ENCODE measurements around the gene ZNF337.
"Not testable (repeated sequence)": the region's sequence is repeated elsewhere in the genome, so short reads cannot be mapped to it uniquely, and the experiment has no call there.

Gene ZNF337

DNA sequence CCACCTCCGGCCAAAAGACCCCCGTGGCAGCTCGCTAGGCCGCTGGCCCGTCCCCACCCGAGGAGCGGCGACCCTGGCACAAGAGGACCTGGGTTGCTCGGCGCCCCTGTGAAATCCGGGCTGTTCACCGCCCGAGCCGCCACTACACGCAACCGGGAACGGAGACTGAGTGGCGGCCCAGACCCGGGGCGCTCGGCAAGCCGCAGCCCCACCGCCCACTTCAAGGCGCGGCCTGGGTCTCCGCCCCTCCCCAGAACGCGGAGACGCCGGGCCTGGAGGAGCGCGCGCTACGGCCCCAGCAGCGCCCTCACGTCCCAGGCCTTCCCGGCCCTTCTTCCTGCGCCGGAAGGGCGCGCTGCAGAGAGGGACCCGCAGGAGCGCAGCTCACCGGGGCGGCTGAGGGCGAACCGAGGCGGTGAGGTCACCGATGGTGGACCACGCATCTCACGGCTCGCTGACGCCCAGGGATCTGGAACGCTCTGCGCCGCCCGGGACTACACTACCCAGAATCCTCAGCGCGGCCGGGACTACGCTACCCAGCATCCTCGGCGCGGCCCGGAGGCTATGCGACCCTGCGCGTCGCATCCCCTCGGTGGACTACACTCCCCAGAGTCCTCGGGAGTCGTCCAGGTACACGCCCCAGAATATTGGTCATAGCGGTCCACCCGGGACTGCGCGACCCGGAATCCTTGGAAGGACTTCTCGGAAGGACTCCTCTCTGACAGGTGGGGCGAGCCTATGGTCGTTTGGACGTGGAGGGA is at the start of gene ZNF337:
Gene ZNF337, minus strand, starts transcription at position 483 of the 761 bp plus-strand sequence. CDS start 10,436 bp downstream, outside the sequence.
- peak; percentile 92 to 93 for DNase-seq (ENCODE audit: low read depth in 2 of 2)

DNA sequence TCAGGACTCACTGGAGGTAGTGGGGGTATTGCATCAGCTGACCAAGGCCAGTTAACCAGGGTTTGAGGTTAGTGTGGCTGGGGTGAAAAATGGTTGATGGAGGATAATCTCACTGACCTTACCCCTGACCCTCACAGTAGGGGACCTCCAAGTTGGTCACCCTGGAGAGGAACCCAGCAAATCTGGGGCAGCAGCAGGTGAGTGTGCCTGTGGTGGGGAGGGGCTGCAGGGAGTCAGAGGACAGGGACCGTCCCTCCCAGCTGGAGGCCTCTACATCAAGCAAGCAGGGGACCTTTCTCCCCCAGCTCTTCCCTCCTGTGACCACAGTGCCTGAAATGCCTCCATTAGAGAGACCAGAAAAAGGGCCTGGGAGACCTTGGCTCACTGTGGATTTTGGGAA is 49.1 kb upstream of the ZNF337 start:
- DNase-seq (ENCODE audit: low read depth in 2 of 2): no peak

DNA sequence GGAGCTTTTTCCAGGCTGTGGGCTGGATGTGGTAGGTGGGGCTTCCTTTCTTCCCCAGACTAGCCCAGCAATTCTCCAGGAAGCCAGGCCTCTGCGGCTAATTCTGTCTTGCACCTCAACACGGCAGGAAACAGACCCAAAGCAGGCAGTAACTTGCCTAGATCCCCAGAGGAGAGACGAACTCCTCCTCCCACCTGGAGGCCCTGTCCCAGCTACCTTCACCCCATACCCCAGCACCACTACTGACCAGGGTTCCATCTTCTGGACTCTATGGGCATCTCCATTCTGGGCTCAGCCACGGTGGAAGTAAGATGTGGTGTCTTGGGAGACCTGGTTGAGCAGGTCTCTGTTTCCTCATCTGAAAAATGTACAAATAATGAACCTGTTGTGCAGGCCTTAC is 48.4 kb upstream of the ZNF337 start:
- no peak for DNase-seq (ENCODE audit: low read depth in 2 of 2)

DNA sequence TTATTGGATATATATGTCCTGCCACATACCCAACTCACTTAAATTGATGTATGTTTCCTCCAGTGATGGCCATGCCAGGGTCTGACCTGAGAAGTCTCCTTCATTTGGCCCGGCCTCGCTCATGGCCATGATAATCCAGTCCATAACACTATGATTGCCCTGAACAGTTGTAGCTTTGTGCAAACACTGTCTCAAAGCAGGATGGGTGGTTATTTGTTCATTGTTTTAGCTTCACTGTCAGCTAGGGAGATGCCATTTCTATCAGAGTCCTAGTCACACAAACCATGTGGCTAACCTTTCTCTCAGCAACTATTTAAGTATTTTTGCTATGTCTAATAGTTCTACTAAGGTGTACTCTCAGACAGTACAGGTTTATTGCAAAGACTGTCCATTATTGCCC is 47.6 kb upstream of the ZNF337 start:
- DNase-seq (ENCODE audit: low read depth in 2 of 2): no peak

DNA sequence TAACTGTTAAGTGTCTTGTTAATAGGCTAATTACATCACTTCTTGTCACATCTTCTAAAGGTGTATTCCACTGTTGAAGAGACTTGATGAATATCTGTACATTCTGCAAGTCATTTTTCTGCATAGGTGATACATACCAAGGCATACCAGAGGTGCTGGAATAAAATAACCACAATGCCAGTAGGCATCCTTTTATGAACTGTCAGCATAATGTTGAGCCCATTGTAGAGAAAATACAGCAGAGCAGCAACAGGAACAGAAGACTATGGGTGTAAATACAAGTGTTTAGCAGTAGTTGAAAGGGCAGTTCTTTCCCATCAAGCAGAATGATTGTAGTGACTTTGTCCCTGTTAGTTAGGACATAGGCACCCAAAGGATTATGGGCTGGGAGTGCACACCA is 44.4 kb upstream of the ZNF337 start:
- DNase-seq (ENCODE audit: low read depth in 2 of 2): no peak

DNA sequence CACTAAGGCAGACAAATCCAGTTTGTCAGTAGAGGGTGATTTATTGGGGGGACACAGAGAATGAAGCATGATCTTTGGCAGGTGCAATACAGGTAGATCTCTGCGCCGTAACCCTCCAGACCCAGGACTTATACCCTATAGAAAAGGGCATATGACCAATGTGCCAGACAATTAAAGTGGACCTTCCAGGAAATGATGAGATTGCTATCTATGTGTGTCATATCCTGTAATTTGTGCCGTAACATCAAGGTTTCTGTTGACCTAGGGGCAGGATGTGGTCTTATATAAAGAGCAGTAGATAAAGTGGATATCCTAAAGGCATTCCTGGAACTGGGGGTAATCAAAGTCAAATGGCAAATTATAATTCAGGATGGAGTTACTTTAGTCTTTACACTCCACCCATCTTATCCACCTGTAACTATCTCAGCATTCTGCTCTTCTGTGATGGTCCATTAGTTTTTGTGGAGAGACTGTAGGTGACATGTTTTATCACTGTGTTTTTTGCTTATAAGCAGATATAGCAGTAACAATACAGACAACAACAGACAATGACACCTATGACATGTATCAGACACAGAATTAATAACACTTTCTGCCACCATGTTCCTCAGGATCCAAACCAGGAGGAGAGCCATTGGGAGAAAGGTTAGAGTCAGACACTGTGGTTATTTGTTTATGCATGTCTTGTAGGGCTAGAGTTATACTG is 43.1 kb upstream of the ZNF337 start:
- DNase-seq (ENCODE audit: low read depth in 2 of 2): no peak

DNA sequence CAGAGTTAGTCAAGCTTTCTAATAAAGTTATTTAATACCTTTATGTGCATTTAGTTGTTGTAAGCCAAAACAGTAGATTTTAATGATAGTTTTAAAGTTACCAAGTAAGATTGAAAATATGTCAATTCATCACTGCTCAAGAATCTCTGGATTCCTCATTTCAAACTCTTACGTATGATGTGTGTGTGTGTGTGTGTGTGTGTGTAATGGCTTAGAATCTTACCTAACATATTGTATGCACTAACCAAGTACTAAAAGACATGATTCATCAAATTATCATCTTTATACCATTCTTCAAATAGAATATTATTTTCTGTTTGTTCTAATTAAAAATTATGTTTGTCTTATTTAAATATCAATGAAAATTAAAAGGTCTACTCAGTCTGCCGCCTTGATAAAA is 41.5 kb upstream of the ZNF337 start:
- no peak for DNase-seq (ENCODE audit: low read depth in 2 of 2)

DNA sequence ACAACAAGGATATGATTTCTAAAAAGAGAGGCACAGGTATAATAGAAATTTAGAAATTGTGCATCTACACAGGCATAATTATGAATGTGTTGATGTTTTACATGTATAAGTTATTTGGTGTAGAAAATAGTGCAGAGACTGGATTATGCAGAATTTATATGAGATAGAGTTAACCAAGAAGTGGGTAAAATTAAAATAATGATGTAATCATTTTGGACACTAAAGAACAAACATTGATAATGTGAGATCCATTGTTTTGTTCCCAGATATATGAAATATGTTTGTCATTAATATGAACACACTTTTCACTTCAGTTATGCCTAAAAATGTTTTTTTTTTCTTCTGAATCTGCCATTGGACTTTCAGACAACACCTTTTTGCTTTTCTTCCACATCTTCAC is 37.2 kb upstream of the ZNF337 start:
- no peak for DNase-seq (ENCODE audit: low read depth in 2 of 2)

DNA sequence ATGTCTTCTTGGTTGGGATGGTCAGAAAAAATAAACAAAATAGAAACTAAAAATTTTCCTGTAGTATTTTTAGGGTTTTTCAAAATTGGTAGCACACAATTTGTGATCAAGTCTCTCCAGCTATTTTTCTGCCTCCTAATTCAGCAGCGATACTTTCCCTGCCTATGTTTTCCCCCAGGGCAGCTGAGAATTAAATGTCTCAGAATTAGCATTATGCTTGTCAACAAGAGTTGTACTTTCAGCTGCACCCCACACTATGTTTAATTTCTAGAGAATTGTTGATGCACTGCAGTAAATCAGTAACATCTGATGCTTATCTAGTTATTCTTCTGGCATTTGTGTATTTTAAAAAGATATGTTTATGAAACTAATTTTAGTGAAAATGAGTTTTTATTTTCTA is 34.2 kb upstream of the ZNF337 start:
- DNase-seq (ENCODE audit: low read depth in 2 of 2): no peak

DNA sequence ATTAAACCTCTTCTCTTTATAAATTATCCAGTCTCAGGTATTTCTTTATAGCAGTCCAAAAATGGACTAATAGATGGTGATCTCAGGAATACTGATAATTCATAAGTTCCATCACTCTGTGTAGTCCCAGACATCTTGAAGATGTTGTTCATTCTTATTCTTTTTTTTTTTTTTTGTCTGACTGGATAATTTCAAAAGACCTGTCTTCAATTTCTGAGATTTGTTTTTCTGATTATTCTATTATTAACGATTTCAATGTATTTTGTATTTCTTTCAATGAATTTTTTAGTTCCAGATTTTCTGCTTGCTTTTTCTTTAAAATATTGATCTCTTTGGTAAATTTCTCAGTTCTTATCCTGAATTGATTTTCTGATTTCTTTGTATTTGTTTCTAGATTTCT is 29.7 kb upstream of the ZNF337 start:
- no peak for DNase-seq (ENCODE audit: low read depth in 2 of 2)

DNA sequence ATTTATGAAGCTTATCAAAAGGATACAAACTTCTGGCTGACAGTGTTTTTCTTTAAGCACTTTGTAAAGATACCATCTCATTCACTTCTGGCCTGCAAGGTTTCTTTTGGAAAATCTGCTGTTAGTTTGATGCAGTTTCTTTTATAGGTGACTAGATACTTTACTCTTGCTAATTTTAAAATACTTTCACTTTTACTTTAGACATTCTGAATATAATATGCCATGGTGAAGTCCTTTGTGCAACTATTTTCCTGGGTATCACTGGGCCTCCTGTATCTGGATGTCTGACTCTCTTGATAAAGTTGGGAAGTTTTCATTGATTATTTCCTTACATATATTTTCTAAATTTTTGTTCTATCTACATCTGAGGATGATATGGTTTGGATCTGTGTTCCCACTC is 29.0 kb upstream of the ZNF337 start:
- no peak for DNase-seq (ENCODE audit: low read depth in 2 of 2)

DNA sequence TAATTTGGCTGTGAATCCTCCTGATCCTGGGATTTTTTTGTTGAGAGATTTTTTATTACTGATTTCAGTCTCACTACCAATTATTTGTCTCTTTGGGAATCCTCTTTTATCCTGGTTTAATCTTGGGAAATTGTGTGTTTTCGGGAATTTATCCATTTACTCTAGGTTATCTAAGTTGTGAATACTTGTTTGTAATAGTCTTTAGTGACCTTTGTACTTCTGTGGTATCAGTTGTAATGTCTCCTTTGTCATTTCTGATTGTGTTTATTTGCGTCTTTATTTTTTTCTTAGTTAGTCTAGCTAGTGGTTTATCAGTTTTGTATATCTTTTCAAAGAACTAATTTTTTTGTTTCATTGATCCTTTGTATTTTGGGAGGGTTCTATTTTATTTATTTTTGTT is 27.3 kb upstream of the ZNF337 start:
- DNase-seq (ENCODE audit: low read depth in 2 of 2): no peak

DNA sequence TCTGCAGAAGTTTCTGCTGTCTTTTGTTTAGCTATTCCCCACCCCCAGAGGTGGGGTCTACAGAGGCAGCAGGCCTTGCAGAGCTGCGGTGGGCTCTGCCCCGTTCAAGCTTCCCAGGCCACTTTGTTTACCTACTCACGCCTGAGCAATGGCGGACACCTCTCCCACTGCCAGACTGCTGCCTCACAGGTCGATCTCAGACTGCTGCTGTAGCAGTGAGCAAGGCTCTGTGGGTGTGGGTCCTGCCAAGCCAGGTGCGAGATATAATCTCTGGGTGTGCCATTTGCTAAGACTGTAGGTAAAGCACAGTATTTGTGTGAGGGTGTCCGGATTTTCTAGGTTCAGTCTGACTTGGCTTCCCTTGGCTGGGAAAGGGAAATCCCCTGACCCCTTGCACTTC is 23.6 kb upstream of the ZNF337 start:
- DNase-seq (ENCODE audit: low read depth in 2 of 2): no peak

DNA sequence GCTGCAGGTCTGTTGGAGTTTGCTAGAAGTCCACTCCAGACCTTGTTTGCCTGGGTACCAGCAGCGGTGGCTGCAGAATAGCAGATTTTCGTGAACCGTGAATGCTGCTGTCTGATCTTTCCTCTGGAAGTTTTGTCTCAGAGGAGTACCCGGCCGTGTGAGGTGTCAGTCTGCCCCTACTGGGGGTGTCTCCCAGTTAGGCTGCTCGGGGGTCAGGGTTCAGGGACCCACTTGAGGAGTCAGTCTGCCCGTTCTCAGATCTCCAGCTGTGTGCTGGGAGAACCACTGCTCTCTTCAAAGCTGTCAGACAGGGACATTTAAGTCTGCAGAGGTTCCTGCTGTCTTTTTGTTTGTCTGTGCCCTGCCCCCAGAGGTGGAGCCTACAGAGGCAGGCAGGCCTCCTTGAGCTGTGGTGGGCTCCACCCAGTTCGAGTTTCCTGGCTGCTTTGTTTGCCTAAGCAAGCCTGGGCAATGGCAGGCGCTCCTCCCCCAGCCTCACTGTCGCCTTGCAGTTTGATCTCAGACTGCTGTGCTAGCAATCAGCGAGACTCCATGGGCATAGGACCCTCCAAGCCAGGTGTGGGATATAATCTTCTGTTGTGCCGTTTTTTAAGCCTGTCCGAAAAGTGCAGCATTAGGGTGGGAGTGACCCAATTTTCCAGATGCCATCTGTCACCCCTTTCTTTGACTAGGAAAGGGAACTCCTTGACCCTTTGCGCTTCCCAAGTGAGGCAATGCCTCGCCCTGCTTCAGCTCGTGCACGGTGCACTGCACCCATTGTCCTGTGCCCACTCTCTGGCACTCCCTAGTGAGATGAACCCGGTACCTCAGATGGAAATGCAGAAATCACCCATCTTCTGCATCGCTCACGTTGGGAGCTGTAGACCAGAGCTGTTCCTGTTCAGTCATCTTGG is 22.5 kb upstream of the ZNF337 start:
- not testable (repeated sequence) for DNase-seq (ENCODE audit: low read depth in 2 of 2)

DNA sequence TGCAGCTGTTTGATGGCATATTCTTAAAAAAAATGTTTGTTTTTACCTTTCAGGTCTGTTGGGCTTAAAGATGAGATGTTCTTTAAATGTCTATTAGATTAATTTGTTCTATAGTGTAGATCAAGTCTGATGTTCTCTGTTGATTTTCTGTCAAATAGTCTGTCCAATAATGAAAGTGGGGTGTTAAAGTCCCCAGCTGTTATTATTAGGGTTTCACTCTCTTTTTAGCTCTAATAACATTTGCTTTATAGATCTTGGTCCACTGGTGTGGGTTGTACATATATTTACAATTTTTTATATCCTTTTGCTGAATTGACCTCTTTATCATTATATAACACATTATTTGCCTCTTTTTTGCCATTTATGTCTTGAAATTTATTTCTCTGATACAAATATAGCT is 11.0 kb upstream of the ZNF337 start:
- DNase-seq (ENCODE audit: low read depth in 2 of 2): no peak

DNA sequence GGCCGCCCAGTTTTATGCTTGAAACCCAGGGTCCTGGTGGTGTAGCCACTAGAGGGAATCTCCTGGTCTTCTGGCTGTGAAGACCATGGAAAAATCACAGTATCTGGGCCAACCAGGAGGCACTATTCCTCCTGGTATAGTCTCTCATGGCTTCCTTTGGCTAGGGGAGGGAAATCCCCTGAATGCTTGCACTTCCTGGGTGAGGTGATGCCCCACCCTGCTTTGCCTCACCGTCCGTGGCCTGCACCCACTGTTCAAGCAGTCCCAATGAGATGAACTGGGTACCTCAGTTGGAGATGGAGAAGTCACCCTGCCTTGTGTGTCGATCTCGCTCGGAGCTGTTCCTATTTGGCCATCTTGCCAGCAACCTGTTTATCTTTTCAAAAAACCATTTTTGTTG is 10.1 kb upstream of the ZNF337 start:
- DNase-seq (ENCODE audit: low read depth in 2 of 2): no peak

DNA sequence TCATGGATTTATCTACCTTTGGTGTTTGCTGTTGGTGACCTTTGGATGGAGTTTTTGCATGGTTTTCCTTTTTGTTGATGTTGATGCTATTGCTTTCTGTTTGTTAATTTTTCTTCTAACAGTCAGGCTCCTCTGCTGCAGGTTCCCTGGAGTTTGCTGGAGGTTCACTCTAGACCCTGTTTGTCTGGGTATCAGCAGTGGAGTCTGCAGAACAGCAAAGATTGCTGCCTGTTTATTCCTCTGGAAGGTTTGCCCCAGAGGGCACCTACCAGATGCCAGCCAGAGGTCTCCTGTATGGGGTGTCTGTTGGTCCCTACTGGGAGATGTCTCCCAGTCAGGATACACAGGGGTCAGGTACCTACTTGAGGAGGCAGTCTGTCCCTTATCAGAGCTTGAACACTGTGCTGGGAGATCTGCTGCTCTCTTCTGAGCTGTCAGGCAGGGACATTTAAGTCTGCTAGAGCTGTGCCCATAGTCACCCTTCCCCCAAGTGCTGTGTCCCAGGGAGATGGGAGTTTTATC is 9.2 kb upstream of the ZNF337 start:
- DNase-seq (ENCODE audit: low read depth in 2 of 2): no peak

DNA sequence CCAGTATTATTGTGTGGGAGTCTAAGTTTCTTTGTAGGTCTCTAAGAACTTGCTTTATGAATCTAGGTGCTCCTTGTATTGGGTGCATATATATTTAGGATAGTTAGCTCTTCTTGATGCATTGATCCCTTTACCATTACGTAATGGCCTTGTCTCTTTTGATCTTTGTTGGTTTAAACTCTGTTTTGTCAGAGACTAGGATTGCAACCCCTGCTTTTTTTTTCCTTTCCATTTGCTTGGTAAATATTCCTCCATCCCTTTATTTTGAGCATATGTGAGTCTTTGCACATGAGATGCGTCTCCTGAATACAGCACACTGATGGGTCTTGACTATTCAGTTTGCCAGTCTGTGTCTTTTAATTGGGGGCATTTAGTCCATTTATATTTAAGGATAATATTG is 7.7 kb upstream of the ZNF337 start:
- DNase-seq (ENCODE audit: low read depth in 2 of 2): not testable (repeated sequence)

DNA sequence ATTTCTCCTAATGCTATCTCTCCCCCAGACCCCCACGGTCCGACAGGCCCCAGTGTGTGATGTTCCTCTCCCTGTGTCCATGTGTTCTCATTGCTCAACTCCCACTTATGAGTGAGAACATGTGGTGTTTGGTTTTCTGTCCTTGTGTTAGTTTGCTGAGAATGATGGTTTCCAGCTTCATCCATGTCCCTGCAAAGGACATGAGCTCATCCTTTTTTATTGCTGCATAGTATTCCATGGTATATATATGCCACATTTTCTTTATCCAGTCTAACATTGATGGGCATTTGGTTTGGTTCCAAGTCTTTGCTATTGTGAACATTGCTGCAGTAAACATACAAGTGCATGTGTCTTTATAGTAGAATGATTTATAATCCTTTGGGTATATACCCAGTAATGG is 4.2 kb upstream of the ZNF337 start:
- DNase-seq (ENCODE audit: low read depth in 2 of 2): not testable (repeated sequence)

DNA sequence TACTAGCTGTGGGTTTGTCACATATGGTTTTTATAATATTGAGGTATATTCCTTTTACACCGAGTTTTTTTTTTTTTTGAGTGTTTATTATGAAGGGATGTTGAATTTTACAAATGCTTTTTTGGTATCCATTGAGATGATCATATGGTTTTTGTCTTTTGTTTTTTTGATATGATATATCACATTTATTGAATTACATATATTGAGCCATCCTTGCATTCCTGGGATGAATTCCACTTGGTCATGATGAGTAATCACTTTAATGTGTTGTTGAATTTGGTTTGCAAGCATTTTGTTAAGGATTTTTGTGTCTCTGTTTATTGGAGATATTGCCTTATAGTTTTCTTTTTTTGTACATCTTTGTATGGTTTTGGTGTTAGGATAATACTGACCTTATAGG is 3.3 kb upstream of the ZNF337 start:
- DNase-seq (ENCODE audit: low read depth in 2 of 2): no peak

DNA sequence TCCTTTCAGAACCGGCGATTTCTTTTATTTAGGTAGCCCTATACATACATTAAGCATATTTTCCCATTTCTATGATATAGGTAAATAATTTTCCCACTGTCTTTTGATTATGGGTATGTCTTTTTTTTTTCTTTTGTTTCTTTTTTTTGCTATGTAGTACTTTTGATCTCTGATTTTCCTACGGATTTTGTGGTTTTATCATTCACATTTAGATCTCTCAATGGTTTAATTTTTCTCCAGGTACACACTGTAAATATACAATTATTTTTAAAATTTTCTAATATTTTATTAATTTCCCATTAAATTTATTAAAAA is 436 bp upstream of the ZNF337 start:
- no peak for DNase-seq (ENCODE audit: low read depth in 2 of 2)

Measured in stimulated activated CD8-positive, alpha-beta memory T cell treated with anti-CD3 and anti-CD28 coated beads, Interleukin-15, amount 100 ng/mL, for 48 hours (primary cell).